OCI-LY3 (cell line): ENCODE data around the gene KIDINS220.

Experiments used
- H2AFZ ChIP-seq: fragments of 200-600, 300-600 bp; shearing (Covaris generic); 2 replicates; pipeline ENCODE4 v1.6.0; 2014; ENCODE audit warnings: antibody characterized with exemption, low read depth, low read length
- H3K27ac ChIP-seq: fragments of 200-600, 300-600 bp; sonication (generic); 2 replicates; pipeline ENCODE4 v1.5.1; 2014; ENCODE audit warnings: mild to moderate bottlenecking, low read length, moderate library complexity, mixed read lengths
- H3K27me3 ChIP-seq: fragments of 200-600, 300-600 bp; sonication (generic); 2 replicates; pipeline ENCODE4 v1.6.1; 2014; ENCODE audit warnings: low read depth, low read length, mixed read lengths
- H3K36me3 ChIP-seq: fragments of 200-600, 300-600 bp; sonication (generic); replicated peaks from 2 replicates; pipeline ENCODE3; 2014; ENCODE audit warnings: low read depth, low read length, mixed read lengths
- H3K4me1 ChIP-seq: fragments of 300-600, 200-600 bp; sonication (generic); 2 replicates; pipeline ENCODE4 v1.6.1; 2014; ENCODE audit warnings: low read length, mixed read lengths
- H3K4me2 ChIP-seq: fragments of 200-600, 300-600 bp; sonication (generic); 2 replicates; pipeline ENCODE4 v1.6.1; 2014; ENCODE audit warnings: low read length, mixed read lengths
- H3K4me3 ChIP-seq: fragments of 300-600, 200-600 bp; sonication (generic); 2 replicates; pipeline ENCODE4 v1.5.1; 2014; ENCODE audit warnings: antibody characterized with exemption, mild to moderate bottlenecking, low read length, moderate library complexity
- H3K79me2 ChIP-seq: fragments of 300-600, 200-600 bp; shearing (Covaris generic); 2 replicates; pipeline ENCODE4 v1.6.1; 2014; ENCODE audit warnings: mild to moderate bottlenecking, low read length, mixed read lengths
- H3K9ac ChIP-seq: fragments of 300-600, 200-600 bp; shearing (Covaris generic); 2 replicates; pipeline ENCODE4 v1.6.0; 2014; ENCODE audit warnings: mild to moderate bottlenecking, low read length, moderate library complexity
- H3K9me3 ChIP-seq: fragments of 200-600, 300-600 bp; shearing (Covaris generic); 2 replicates; pipeline ENCODE4 v1.6.1; 2014; ENCODE audit warnings: low read length, mixed read lengths; ENCODE audit not compliant: insufficient read depth
- H4K20me1 ChIP-seq: fragments of 200-600, 300-600 bp; sonication (generic); 2 replicates; pipeline ENCODE4 v1.6.1; 2016; ENCODE audit warnings: low read length, mixed read lengths; ENCODE audit not compliant: insufficient read depth
- CTCF ChIP-seq: fragments of 200-600, 300-600 bp; sonication (generic); IDR thresholded peaks from 2 replicates; pipeline ENCODE4 v1.5.1; 2014; ENCODE audit warnings: antibody characterized with exemption, low read length, low read depth
- EZH2phosphoT487 ChIP-seq: fragments of 200-600 bp; shearing (Covaris generic); IDR thresholded peaks from 2 replicates; pipeline ENCODE4 v1.6.1; 2018; ENCODE audit warnings: antibody characterized with exemption, mixed run types, low read depth

The KIDINS220 gene

DNA sequence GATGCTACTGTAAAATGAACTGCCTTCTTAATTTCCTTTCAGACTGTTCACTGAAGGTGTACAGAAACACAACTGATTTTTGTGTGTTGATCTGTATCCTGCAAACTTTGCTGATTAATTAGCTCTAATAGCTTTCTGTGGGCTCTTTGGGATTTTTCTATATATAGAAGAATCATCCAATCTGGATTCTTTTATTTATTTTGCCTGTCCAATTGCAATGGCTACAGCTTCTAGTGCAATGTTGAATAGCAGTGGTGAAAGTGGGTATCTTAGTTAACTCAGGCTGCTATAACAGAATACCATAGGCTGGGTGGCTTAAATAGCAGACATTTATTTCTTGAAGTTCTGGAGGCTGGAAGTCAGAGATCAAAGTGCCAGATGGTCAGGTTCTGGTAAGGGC lies 81.2 kb downstream of the KIDINS220 start:
- H3K79me2 ChIP-seq: no peaks in the 10 kb centered on the region
- H3K4me2 ChIP-seq: no peak overlapping the region
- peaks cover 21% of the 10 kb centered on the region for H3K36me3 ChIP-seq
- no peaks in the 10 kb centered on the region for H3K9me3 ChIP-seq
- H3K27me3 ChIP-seq: no peaks in the 10 kb centered on the region
- TF ChIP-seq EZH2phosphoT487 (no peak), CTCF (no peak)
- H3K4me1 ChIP-seq: peaks cover 23% of the 10 kb centered on the region
- no peak overlapping the region for H3K9ac ChIP-seq
- no peak overlapping the region for H2AFZ ChIP-seq
- H4K20me1 ChIP-seq: no peaks in the 10 kb centered on the region
- no peak overlapping the region for H3K4me3 ChIP-seq
- H3K27ac ChIP-seq: no peak overlapping the region

- Histone ChIP-seq H3K27me3 (no peaks in the 10 kb centered on the region), H3K79me2 (no peaks in the 10 kb centered on the region), H3K27ac (no peak overlapping the region), H3K4me3 (no peak overlapping the region), H3K9ac (no peak overlapping the region), H4K20me1 (no peaks in the 10 kb centered on the region), H3K9me3 (no peaks in the 10 kb centered on the region), H2AFZ (no peak overlapping the region), H3K4me2 (peak overlapping the region; percentile 36; the same call in 1 of the 2 replicates), H3K4me1 (peaks cover 23% of the 10 kb centered on the region), H3K36me3 (peaks cover 21% of the 10 kb centered on the region)
- TF ChIP-seq EZH2phosphoT487 (no peak), CTCF (no peak)
Observed at GRCh38 chr2:8754106-8754776, 83.2 kb downstream of the KIDINS220 start.

GRCh38 chr2:8753609-8754008 lies 83.8 kb downstream of the KIDINS220 start:
- Histone ChIP-seq H3K9me3 (no peaks in the 10 kb centered on the region), H3K27me3 (no peaks in the 10 kb centered on the region), H3K4me3 (no peak overlapping the region), H3K9ac (0 out of 2 replicates have a peak overlapping the region, but pooled peaks have one; percentile 6), H3K4me1 (peaks cover 23% of the 10 kb centered on the region), H3K36me3 (peaks cover 21% of the 10 kb centered on the region), H3K27ac (no peak overlapping the region), H3K4me2 (peak overlapping the region; percentile 36), H3K79me2 (no peaks in the 10 kb centered on the region), H2AFZ (no peak overlapping the region), H4K20me1 (no peaks in the 10 kb centered on the region)
- TF ChIP-seq CTCF (no peak), EZH2phosphoT487 (no peak)

GRCh38 chr2:8752385-8752784 lies 85.0 kb downstream of the KIDINS220 start:
- H3K4me2 ChIP-seq: no peak overlapping the region
- peaks cover 18% of the 10 kb centered on the region for H3K36me3 ChIP-seq
- no peak overlapping the region for H3K27ac ChIP-seq
- peaks cover 23% of the 10 kb centered on the region for H3K4me1 ChIP-seq
- no peak overlapping the region for H2AFZ ChIP-seq
- TF ChIP-seq EZH2phosphoT487: no peak
- TF ChIP-seq CTCF: no peak
- H3K27me3 ChIP-seq: no peaks in the 10 kb centered on the region
- H3K9ac ChIP-seq: no peak overlapping the region
- no peaks in the 10 kb centered on the region for H3K79me2 ChIP-seq
- no peaks in the 10 kb centered on the region for H4K20me1 ChIP-seq
- H3K4me3 ChIP-seq: no peak overlapping the region
- H3K9me3 ChIP-seq: no peaks in the 10 kb centered on the region
